Subcutaneous abdominal adipose tissue (tissue), 5 donors: ENCODE results near the gene KBTBD3.
"Not testable (repeated sequence)": the region's sequence is repeated elsewhere in the genome, so short reads cannot be mapped to it uniquely, and the experiment has no call there.

Experiments used
- H3K27ac ChIP-seq: one replicate; pipeline ENCODE4 v1.7.0; 2013; ENCODE audit warnings: low read depth, mild to moderate bottlenecking, inconsistent platforms, low read length, moderate library complexity
- H3K27me3 ChIP-seq, 5 donors: one replicate each; pipeline ENCODE4 v1.7.0; 2013; ENCODE audit warnings: low read length in 5 of 5, inconsistent platforms in 1 of 5; ENCODE audit not compliant: control insufficient read depth in 5 of 5, insufficient read depth in 4 of 5
- H3K36me3 ChIP-seq, 5 donors: one replicate each; pipeline ENCODE4 v1.7.0; 2013; ENCODE audit warnings: low read length in 5 of 5; ENCODE audit not compliant: control insufficient read depth in 5 of 5, insufficient read depth in 5 of 5
- H3K4me1 ChIP-seq, 5 donors: one replicate each; pipeline ENCODE4 v1.7.0; 2013; ENCODE audit warnings: low read length in 5 of 5, mild to moderate bottlenecking in 3 of 5, moderate library complexity in 1 of 5; ENCODE audit not compliant: control insufficient read depth in 5 of 5, insufficient read depth in 5 of 5
- H3K4me3 ChIP-seq, 5 donors: one replicate each; pipeline ENCODE4 v1.7.0; 2013; ENCODE audit warnings: low read length in 5 of 5, low read depth in 1 of 5
- H3K9ac ChIP-seq, 5 donors: one replicate each; pipeline ENCODE4 v1.7.0; 2013; ENCODE audit warnings: low read length in 5 of 5, mild to moderate bottlenecking in 4 of 5, moderate library complexity in 3 of 5
- H3K9me3 ChIP-seq, 5 donors: one replicate each; pipeline ENCODE4 v1.7.0; 2013; ENCODE audit warnings: low read length in 5 of 5; ENCODE audit not compliant: control insufficient read depth in 5 of 5
- donor health status: healthy.
- donor health status: healthy.
- donor health status: healthy.
- donor health status: healthy.
- donor health status: healthy.

The KBTBD3 gene

GRCh38 chr11:106012744-106013143 lies 64.4 kb downstream of the KBTBD3 start:
- Histone ChIP-seq H3K4me1 (peaks cover 2 to 7% (median 4%) of the 10 kb centered on the region in 5 donors), H3K27ac (no peak overlapping the region), H3K9me3 (no peaks in the 10 kb centered on the region), H3K27me3 (no peaks in the 10 kb centered on the region), H3K9ac (no peak overlapping the region), H3K4me3 (no peak overlapping the region), H3K36me3 (peaks cover 20 to 29% (median 25%) of the 10 kb centered on the region in 5 donors)

GRCh38 chr11:106011481-106011880 lies 65.7 kb downstream of the KBTBD3 start:
- Histone ChIP-seq H3K9me3 (no peaks in the 10 kb centered on the region), H3K27me3 (no peaks in the 10 kb centered on the region), H3K4me3 (no peak overlapping the region), H3K36me3 (peaks cover 29 to 37% (median 33%) of the 10 kb centered on the region in 5 donors), H3K27ac (no peak overlapping the region), H3K4me1 (peaks cover 2 to 7% (median 4%) of the 10 kb centered on the region in 5 donors), H3K9ac (peak overlapping the region in 1 of 5 donors; percentile 3)

- H3K27me3 ChIP-seq, H3K9ac ChIP-seq, H3K27ac ChIP-seq, H3K4me1 ChIP-seq, H3K4me3 ChIP-seq: not testable (repeated sequence)
- Histone ChIP-seq H3K36me3 (peaks cover 11 to 26% (median 20%) of the 10 kb centered on the region in 5 donors), H3K9me3 (peaks cover 0 to 10% (median 7%) of the 10 kb centered on the region in 5 donors)
These were observed 74.1 kb downstream of the KBTBD3 start for GRCh38 chr11:106003094-106003493.

- Histone ChIP-seq H3K36me3 (peaks cover 7 to 16% (median 10%) of the 10 kb centered on the region in 5 donors), H3K9me3 (peaks cover 0 to 10% (median 7%) of the 10 kb centered on the region in 5 donors)
These were observed 75.7 kb downstream of the KBTBD3 start for GRCh38 chr11:106001304-106002012.

More at GRCh38 chr11:106001304-106002012, 75.7 kb downstream of the KBTBD3 start:
- Histone ChIP-seq H3K4me3 (no peak overlapping the region), H3K9ac (no peak overlapping the region), H3K27ac (no peak overlapping the region), H3K27me3 (no peaks in the 10 kb centered on the region), H3K4me1 (no peaks in the 10 kb centered on the region)
